Fibroblast of lung (primary cell): ENCODE results near the gene WWOX. TPM values are rescaled to one million over a fixed set of nuclear protein-coding genes. Genes with fewer than 3 reads are reported as not detected.

Experiments
- DNase-seq, 2 donors: peaks; one replicate each; pipeline versions ENCODE4 v3.0.0 to v3.0.0-alpha.2; 2010; ENCODE audit warnings: low read depth in 2 of 2
- H2AFZ ChIP-seq: 2 replicates; pipeline ENCODE4 v1.5.1; 2012; ENCODE audit warnings: low read length, control low read depth, inconsistent platforms
- H3K27ac ChIP-seq: 2 replicates; pipeline ENCODE4 v1.5.1; 2011; ENCODE audit warnings: low read length, control low read depth; ENCODE audit not compliant: insufficient read depth
- H3K27me3 ChIP-seq: 2 replicates; pipeline ENCODE4 v1.5.1; 2011; ENCODE audit warnings: mild to moderate bottlenecking, low read length; ENCODE audit not compliant: control insufficient read depth, insufficient read depth
- H3K36me3 ChIP-seq: 2 replicates; pipeline ENCODE4 v1.5.1; 2011; ENCODE audit warnings: low read length; ENCODE audit not compliant: control insufficient read depth, insufficient read depth
- H3K4me1 ChIP-seq: 2 replicates; pipeline ENCODE4 v1.5.1; 2011; ENCODE audit warnings: low read length; ENCODE audit not compliant: control insufficient read depth, insufficient read depth; ENCODE audit errors: extremely low read depth
- H3K4me2 ChIP-seq: 2 replicates; pipeline ENCODE4 v1.5.1; 2011; ENCODE audit warnings: low read length, control low read depth; ENCODE audit not compliant: insufficient read depth; ENCODE audit errors: extremely low read depth
- H3K4me3 ChIP-seq, 4 experiments: fragments of 200-600 bp in 1 of 4; sonication (generic) in 1 of 4; replicated peaks in 1 of 4; 2 replicates each; pipeline ENCODE4 v1.5.1; 2011 to 2016; ENCODE audit warnings: low read length in 4 of 4, low read depth in 3 of 4, mild to moderate bottlenecking in 3 of 4, control low read depth in 2 of 4, inconsistent platforms in 1 of 4, mixed read lengths in 1 of 4; ENCODE audit not compliant: insufficient read depth in 1 of 4; ENCODE audit errors: control extremely low read depth in 1 of 4
- H3K79me2 ChIP-seq: 2 replicates; pipeline ENCODE4 v1.5.1; 2012; ENCODE audit warnings: mild to moderate bottlenecking, low read length, inconsistent platforms; ENCODE audit not compliant: control insufficient read depth, insufficient read depth
- H3K9ac ChIP-seq: 2 replicates; pipeline ENCODE4 v1.5.1; 2011; ENCODE audit warnings: mild to moderate bottlenecking, low read length, control low read depth; ENCODE audit not compliant: insufficient read depth
- H3K9me3 ChIP-seq: 2 replicates; pipeline ENCODE4 v1.5.1; 2012; ENCODE audit warnings: low read depth, low read length; ENCODE audit not compliant: control insufficient read depth, insufficient read depth
- H4K20me1 ChIP-seq: 2 replicates; pipeline ENCODE4 v1.5.1; 2011; ENCODE audit warnings: low read length; ENCODE audit not compliant: control insufficient read depth, insufficient read depth; ENCODE audit errors: extremely low read depth
- EZH2 ChIP-seq: IDR thresholded peaks from 2 replicates; pipeline ENCODE4 v1.5.1; 2012; ENCODE audit warnings: low read length, control low read depth, mild to moderate bottlenecking; ENCODE audit errors: missing control alignments
- polyA plus RNA-seq, 2 donors: library from polyadenylated mRNA; depleted of rRNA in 1 of 2; stranded (reverse) in 1 of 2; unstranded in 1 of 2; fragments of >200 nt; gene quantifications; 2 replicates each; pipeline ENCODE4 v1.2.1, GENCODE V29; 2011 to 2012; ENCODE audit warnings: missing spikeins in 1 of 2
- total RNA-seq: library from RNA; depleted of rRNA; stranded (reverse); fragments of >200 nt; gene quantifications from 2 replicates; pipeline ENCODE4 v1.2.1, GENCODE V29; 2014
- TF ChIP-seq, protein P1 (sequence below), 2 donors: IDR thresholded peaks in 1 of 2; conservative IDR thresholded peaks in 1 of 2; 1 replicate in 1 of 2; 2 replicates in 1 of 2; pipeline ENCODE4 v1.5.1; 2011 to 2012; ENCODE audit warnings: low read length in 2 of 2, control low read depth in 1 of 2, inconsistent platforms in 1 of 2, low read depth in 1 of 2, mild to moderate bottlenecking in 1 of 2

Gene WWOX
- total and polyA plus RNA-seq, 2 donors (not counting 1 experiment from before 2014, with no cell fraction given) = 5.6 to 16.3 TPM

DNA sequence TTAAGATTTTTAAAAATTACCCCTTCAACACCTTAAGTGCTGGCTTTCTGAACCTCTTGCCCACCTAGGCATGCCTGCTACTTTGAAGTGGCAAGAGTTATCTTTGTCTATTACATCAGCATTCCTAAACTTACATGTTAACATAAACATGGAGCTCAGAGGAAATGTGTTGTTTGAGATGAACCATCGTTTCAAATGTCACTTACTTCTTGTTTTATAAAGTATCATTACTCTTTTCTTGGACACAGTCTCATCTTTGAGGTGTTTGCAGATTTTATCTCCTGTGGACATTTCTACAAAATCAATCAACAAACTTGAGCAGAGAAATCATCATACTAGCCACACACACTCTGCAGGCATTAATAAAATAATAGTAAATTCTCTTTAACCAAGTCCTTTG lies 184.9 kb downstream of the WWOX start:
- no peak overlapping the region for H3K4me2 ChIP-seq
- no peaks in the 10 kb centered on the region for H3K79me2 ChIP-seq
- no peak overlapping the region for H3K9ac ChIP-seq
- TF ChIP-seq EZH2 = no peak
- TF ChIP-seq, protein P1, sequence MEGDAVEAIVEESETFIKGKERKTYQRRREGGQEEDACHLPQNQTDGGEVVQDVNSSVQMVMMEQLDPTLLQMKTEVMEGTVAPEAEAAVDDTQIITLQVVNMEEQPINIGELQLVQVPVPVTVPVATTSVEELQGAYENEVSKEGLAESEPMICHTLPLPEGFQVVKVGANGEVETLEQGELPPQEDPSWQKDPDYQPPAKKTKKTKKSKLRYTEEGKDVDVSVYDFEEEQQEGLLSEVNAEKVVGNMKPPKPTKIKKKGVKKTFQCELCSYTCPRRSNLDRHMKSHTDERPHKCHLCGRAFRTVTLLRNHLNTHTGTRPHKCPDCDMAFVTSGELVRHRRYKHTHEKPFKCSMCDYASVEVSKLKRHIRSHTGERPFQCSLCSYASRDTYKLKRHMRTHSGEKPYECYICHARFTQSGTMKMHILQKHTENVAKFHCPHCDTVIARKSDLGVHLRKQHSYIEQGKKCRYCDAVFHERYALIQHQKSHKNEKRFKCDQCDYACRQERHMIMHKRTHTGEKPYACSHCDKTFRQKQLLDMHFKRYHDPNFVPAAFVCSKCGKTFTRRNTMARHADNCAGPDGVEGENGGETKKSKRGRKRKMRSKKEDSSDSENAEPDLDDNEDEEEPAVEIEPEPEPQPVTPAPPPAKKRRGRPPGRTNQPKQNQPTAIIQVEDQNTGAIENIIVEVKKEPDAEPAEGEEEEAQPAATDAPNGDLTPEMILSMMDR (conservative IDR thresholded peaks at IDR 0.05 in 1 of 2, IDR thresholded peaks at IDR 0.05 in 1 of 2; ENCODE audit: low read depth in 1 of 2, low read length in 2 of 2) = no peak
- DNase-seq = no peak
- no peaks in the 10 kb centered on the region for H3K4me1 ChIP-seq
- no peaks in the 10 kb centered on the region for H4K20me1 ChIP-seq
- no peaks in the 10 kb centered on the region for H3K36me3 ChIP-seq
- no peak overlapping the region for H2AFZ ChIP-seq
- no peaks in the 10 kb centered on the region for H3K9me3 ChIP-seq
- peak overlapping the region in 1 of 4 experiments; percentile 38 for H3K4me3 ChIP-seq
- no peaks in the 10 kb centered on the region for H3K27me3 ChIP-seq
- H3K27ac ChIP-seq = no peak overlapping the region

DNA sequence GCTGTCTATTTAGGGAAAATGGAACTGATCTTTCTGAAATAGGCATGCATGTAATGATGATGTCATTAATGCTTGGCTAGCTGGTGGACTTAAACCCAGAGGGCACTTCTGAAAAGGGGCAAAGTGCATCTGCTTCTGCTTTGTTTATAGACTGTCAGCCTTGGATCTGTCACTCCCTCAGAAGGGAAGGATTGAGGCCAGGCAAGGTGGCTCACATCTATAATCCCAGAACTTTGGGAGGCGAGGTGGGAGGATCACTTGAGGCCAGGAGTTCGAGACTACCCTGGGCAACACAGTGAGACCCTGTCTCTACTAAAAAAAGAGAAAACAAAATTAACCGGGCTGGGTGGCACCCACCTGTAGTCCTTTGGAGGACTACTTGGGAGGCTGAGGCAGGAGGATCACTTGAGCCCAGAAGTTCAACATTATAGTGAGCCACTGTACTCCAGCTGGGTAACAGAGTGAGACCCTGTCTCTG lies 185.5 kb downstream of the WWOX start:
- DNase-seq = peak in 1 of 2 donors; percentile 29
- Histone ChIP-seq H3K79me2 (no peaks in the 10 kb centered on the region), H3K36me3 (no peaks in the 10 kb centered on the region), H3K27ac (no peak overlapping the region), H3K4me2 (no peak overlapping the region), H3K9ac (no peak overlapping the region), H3K4me1 (no peaks in the 10 kb centered on the region), H3K27me3 (no peaks in the 10 kb centered on the region), H4K20me1 (no peaks in the 10 kb centered on the region), H3K4me3 (peak overlapping the region in 1 of 4 experiments; percentile 38), H3K9me3 (no peaks in the 10 kb centered on the region), H2AFZ (no peak overlapping the region)
- TF ChIP-seq, protein P1 (conservative IDR thresholded peaks at IDR 0.05 in 1 of 2, IDR thresholded peaks at IDR 0.05 in 1 of 2; ENCODE audit: low read depth in 1 of 2, low read length in 2 of 2) = no peak

DNA sequence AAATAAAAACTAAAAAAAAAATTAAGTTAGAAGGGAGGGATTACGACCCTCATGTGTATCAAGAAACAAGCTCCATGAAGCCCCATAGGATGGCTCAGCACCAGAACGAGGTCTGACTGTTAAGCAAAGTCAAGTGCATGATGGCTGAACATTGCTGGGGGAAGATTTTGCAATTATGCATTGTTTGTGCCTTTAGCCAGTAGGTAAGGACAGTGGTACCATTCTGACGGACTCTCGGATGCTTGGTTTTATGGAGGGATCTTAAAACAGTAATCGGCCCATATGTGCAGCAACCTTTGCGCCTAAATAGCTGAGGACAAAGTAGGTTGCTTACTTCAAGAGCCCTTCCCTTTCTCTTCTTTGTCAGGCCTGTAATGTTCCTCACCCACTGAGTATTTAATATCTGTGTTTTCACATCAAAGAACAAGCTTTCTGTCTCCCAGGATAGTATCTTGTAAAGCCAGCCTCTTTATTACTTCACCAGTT lies 186.0 kb downstream of the WWOX start:
- Histone ChIP-seq H4K20me1 (no peaks in the 10 kb centered on the region), H3K4me2 (no peak overlapping the region), H2AFZ (no peak overlapping the region), H3K36me3 (no peaks in the 10 kb centered on the region), H3K9ac (no peak overlapping the region), H3K9me3 (no peaks in the 10 kb centered on the region), H3K27ac (no peak overlapping the region), H3K27me3 (no peaks in the 10 kb centered on the region), H3K4me3 (no peak overlapping the region), H3K4me1 (no peaks in the 10 kb centered on the region), H3K79me2 (no peaks in the 10 kb centered on the region)
- no peak for DNase-seq
- TF ChIP-seq, protein P1 (conservative IDR thresholded peaks at IDR 0.05 in 1 of 2, IDR thresholded peaks at IDR 0.05 in 1 of 2; ENCODE audit: low read depth in 1 of 2, low read length in 2 of 2) = no peak
- no peak for TF ChIP-seq EZH2
